Measurements from ENCODE around the gene C12orf42.
"Not testable (repeated sequence)": the region's sequence is repeated elsewhere in the genome, so short reads cannot be mapped to it uniquely, and the experiment has no call there.

Gene C12orf42

DNA sequence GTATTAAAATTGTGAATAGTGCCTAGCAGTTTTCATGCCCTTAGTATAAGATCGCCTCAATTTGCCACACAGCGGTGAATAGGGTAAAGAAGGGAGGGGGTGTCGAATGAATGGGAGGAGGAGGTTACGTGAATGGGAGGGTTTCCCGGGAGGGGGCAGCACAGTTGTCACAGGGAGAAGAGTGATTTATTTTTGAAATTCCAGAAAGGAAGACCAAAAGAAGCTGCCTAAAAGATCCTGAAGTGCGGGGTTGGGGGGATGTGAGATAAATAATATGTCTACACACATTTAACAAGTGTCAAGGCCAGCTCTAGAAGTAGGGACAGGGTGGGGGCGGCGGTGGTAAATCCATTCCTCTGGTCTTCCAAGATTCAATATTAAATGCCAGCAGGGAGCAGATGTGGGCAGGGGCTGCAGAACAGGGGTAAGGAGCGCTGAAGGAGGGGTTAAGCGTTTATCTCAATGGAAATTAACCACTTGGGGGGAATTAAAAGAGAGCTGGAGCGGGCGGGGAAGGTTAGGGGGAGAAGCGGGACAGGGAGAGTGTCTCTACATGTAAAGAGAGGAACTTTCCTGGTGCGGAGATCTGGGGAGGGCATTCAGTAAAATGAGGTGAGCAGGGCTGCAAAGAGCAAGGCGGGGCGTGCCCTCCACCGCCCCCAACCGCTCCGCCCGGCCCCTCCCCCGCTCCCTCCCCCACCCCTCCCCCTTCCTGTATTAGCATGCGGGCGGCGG lies 867 bp downstream of the C12orf42 start:
- no peak for DNase-seq (ENCODE audit: low spot score)

DNA sequence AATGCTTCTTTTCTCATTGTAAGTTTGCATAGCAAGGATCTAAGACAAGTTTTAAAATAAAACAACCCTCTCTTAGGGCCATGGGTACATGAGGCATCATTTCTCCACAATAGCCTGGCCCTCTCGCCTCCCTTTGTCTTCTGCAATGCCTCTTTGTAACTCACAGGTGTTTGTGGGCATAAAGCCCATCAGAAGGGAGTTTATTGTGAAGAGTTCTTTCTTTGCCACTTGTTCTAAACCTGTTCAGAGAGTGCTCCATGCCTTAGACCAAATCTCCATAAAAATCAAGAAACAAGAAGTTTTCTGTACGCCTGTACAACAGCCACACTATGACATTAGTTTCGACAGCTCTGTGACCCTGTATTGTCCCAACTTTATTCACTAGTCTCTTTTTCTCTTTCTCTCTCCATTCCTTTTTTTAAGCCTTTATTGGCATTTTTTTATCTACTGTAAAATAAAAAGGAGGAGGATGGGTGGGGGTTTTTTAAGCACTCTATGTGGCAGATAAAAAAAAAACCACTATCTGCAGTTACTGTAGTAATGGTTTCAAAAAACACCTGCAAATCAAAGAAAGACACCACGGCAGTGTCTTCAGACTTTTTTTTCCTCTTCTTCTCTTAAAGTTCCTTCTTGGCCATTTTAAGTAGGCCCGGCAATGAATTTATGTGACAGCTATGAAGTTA lies 1.6 kb downstream of the C12orf42 start:
- no peak for DNase-seq (ENCODE audit: low spot score)

DNA sequence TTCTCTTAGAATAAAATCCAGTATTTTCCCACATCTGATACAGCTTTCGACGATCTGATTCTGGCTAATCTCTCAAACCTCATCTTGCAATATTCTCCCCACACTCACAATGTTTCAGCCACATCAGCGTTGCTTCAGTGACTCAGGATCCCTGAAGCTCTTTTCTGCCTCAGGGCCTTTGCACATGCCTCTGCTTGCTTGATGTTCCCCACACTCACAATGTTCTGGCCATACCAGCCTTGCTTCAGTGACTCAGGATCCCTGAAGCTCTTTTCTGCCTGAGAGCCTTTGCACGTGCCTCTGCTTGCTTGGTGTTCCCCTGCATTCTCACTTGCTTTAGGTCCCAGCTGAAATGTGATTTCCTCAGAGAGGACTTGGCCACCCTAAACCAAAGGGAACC lies 2.6 kb downstream of the C12orf42 start:
- DNase-seq (ENCODE audit: low spot score) = no peak

- no peak for DNase-seq (ENCODE audit: low spot score)
Measured at GRCh38 chr12:103482365-103482764, 13.4 kb downstream of the C12orf42 start.

DNA sequence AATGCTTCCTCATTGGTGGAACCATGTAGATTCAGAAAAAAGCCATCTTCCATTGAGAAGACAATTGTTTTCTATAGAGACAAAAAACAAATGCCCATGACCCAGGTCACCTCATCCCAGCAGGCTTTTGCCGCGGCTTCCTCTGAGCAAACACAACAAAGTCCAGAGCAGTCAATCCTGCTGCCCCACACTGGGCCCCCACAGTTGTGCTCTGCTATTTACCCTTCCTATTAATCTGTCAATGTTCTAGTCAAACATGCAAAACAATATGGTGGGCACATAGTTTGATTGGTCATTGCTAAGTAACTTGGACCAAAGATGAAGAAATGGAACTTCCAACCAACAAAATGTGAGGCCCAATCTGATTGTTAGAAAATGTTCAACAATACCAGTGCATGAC lies 20.7 kb downstream of the C12orf42 start:
- DNase-seq (ENCODE audit: low spot score) = no peak

DNA sequence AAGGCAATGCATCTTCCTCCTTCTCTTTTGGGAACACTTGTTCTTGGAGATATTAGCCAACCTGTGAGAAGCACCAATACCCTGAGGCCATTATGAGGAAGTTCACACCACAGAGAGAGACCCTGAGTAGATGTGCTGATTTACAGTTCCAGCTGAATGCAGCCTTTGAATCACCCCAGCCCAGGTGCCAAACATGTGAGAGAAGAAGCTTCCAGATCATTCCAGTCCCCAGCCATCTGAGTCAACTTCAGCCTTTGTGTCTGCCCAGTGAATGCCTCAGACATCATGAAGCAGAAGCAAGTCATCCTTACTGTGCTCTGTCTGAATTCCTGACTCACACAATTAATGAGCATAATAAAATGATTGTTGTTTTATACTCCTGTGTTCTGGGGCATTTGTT lies 25.1 kb downstream of the C12orf42 start:
- DNase-seq (ENCODE audit: low spot score) = no peak

DNA sequence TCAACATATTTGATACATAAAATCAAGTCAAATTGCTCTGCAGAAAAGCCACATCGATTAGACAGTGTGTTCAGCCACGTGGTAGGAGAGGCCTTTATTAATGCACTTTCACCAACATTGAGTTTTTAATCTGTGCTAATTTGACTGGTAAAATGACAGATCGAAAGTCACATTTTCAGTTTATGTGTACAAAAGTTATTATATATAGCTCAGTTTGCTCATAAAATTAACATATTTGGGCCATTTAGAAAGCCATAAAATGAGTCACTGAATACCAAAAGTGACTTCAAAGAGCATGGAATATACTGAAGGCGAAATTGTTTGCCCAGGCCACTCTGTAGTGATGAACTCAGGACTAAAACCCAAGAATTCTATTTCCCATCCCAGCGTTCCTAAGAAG lies 26.0 kb downstream of the C12orf42 start:
- no peak for DNase-seq (ENCODE audit: low spot score)

DNA sequence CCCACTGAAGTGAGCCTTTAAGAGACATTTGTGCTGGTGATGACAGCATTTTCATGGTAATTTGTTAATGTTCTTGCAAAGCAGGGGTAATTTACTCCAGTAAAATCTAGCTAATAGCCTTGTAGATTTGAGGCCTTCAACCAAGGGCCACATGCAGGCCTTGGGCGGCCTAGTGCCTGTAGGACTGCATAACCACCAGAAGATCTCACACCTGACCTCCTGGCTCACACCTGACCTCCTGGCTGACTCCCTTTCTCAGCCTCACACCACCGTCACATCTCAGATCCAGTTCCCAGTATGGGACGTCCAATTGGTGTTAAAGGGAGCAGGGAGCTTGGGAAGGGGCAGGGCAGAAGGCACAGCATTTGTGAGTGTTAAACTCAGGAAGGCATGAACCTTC lies 26.9 kb downstream of the C12orf42 start:
- no peak for DNase-seq (ENCODE audit: low spot score)

DNA sequence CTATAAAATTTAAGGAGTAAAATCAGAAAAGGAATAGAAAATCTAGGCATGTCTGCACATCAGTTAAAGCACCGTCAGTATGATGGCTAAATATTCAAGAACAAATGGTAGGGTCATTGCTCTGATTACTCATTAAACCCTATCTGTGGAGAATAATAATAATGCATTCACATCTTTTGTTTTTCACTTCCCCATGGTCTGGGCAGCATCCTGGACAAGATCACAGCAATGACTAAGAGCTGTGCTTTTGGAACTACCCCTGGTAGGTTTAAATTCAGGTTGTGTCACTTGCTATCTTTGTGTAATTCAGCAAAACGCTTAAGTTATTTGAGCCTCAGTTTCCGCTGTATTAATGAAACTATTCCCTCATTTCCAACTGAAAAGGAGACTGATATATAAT lies 33.1 kb downstream of the C12orf42 start:
- DNase-seq (ENCODE audit: low spot score) = no peak

DNA sequence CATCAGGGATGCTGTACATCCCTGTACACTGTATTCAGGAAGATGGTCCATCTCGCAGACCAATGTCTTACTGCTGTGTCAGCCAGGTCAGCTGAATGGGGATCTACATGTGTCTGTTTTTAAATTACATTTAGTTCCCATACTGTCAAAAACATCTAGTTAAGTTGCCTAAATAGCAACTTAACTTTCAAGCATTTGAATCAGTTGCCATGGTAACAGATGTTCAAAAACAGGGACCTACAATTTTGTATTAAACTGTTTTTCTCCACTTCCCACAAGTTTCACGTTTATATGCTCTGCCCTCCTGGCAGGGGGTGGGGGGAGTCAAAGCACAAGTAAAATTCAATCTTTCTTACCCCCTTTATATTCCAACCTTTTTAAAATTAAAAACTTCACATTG lies 38.3 kb downstream of the C12orf42 start:
- DNase-seq (ENCODE audit: low spot score) = no peak

GRCh38 chr12:103456006-103456405 lies 39.8 kb downstream of the C12orf42 start:
- no peak for DNase-seq (ENCODE audit: low spot score)

DNA sequence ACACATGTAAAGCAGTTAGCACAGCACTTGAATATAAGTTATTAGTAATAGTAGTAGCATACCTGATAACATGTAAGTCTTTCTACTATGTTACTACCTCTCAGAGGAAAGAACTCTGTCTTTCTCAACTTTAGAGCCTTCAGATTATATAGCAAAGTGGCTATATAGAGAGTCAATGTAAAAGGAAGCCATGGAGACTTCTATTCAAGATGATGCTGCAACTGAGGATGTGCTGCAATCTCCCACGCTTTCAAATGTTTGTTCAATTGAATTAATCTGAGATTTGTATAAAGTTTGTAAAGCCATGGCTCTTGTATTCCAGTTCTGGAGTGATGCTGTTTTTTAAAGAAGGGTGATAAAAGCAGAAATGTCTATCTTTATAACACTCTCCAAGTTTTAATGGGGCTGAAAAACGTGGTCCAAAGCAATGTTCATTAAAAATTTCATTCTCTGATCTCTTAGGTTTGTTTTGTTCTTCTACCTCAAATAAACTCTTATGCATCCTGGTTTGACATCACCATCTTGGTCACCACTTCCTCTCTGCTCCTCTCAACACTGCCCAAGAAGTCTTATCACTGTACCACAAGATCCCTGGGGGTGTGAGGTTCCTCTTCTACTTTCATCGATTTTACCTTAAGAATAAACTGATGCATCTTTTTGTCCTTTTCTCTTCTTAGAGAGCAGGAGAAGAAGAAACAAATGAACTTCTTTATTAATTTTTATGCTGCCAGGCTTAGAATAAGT lies 40.6 kb downstream of the C12orf42 start:
- no peak for DNase-seq (ENCODE audit: low spot score)

DNA sequence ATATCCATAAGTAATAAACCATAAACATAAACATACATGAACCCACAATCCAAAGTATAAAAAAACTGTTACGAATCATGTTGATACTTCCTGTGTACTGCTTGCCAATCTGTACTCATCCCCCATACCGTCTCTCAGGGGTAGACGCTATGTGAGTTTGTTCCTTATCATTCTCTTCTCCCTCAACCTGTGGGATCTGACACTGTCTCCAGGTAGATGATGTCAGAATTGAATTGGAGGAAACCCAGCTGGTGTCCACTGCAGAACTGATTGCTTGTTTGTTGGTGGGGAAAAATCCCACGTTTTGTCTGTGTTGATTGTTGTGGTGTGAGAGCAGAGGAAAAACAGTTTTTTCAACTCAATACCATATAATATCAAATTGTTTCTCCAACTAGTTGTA lies 50.8 kb downstream of the C12orf42 start:
- DNase-seq (ENCODE audit: low spot score) = no peak

GRCh38 chr12:103442822-103443221 lies 52.9 kb downstream of the C12orf42 start:
- no peak for DNase-seq (ENCODE audit: low spot score)

GRCh38 chr12:103442182-103442555 lies 53.6 kb downstream of the C12orf42 start:
- no peak for DNase-seq (ENCODE audit: low spot score)

DNA sequence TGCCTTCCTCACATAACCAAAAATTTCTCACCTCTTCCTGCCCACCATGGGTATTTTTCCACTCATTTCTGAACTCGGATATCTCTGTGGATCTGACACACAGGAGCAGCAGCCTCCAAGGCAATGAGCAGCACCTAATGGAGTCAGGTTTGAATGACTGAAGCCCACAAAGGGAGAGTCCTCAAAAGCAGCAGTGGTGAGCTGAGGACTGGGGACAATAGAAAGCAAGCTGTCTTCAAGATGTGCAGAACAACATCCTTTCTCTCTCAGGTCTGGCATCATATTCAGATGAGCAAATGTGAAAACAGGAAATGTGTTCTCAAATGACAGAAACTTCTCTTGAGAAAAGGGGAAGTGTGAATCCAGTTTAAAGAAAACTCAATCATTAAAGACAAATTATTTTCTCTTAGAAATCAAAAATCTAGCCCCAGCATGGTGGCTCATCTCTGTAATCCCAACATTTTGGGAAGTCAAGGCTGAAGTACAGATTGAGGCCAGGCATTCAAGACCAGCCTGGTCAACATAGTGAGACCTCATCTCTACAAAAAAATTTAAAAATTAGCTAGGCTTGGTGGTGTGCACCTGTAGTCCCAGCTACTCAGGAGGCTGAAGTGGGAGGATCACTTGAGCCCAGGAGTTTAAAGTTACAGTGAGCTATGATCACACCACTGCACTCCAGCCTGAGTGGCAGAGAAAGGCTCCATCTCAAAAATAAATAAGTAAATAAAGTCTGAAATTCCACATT lies 54.2 kb downstream of the C12orf42 start:
- DNase-seq (ENCODE audit: low spot score) = no peak

DNA sequence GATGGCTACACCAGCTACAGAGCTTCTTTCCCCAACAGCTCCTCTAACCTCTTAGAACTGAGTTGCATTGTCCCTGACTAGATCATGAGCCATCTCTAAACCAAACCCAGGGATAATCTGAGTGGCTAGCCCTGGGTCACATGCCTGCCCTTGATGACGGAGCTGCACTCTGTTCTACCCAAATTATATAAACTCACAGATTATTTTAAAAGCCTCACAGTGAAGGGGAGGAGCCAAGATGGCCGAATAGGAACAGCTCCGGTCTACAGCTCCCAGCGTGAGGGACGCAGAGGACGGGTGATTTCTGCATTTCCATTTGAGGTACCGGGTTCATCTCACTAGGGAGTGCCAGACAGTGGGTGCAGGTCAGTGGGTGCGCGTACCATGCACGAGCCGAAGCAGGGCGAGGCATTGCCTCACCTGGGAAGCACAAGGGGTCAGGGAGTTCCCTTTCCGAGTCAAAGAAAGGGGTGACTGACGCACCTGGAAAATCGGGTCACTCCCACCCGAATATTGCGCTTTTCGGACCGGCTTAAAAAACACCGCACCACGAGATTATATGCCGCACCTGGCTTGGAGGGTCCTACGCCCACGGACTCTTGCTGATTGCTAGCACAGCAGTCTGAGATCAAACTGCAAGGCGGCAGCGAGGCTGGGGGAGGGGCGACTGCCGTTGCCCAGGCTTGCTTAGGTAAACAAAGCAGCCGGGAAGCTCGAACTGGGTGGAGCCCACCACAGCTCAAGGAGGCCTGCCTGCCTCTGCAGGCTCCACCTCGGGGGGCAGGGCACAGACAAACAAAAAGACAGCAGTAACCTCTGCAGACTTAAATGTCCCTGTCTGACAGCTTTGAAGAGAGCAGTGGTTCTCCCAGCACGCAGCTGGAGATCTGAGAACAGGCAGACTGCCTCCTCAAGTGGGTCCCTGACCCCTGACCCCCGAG lies 61.3 kb downstream of the C12orf42 start:
- not testable (repeated sequence) for DNase-seq (ENCODE audit: low spot score)

DNA sequence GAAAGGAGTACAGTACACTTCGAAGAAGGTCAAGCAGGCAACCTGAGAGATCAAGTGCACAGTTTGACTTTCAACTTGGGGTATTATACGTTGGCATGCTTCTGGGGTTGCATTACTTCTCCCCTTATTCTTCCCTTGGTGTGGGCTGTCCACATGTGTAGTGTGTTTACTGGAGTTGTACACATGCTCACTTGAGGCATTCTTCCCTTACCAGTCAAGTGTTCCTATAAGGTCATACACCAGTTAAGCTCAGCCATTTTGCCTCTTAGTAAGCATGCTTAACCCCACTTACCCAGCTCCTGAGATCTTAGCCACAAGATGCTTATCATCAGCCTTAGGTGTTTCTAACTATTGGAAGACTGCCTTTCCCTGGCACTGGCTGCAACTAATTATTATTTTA lies 63.8 kb downstream of the C12orf42 start:
- no peak for DNase-seq (ENCODE audit: low spot score)

DNA sequence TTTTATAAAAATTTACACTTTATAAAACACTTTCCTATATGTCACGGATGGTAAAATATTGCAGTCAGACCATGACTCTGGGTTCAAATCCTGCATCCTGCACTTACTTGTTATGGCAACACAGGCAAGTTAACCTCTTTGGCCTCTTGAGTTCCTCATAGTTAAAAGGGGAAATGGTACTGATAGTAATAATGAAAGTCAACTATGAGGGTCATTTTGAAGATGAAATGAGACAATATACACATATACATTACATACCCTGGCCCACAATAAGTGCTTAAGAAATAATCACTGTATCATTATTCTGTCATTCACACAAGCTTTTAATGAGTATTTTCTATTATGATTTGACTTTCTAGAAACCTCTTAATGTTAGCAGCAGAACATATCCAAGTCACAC lies 64.4 kb downstream of the C12orf42 start:
- no peak for DNase-seq (ENCODE audit: low spot score)

DNA sequence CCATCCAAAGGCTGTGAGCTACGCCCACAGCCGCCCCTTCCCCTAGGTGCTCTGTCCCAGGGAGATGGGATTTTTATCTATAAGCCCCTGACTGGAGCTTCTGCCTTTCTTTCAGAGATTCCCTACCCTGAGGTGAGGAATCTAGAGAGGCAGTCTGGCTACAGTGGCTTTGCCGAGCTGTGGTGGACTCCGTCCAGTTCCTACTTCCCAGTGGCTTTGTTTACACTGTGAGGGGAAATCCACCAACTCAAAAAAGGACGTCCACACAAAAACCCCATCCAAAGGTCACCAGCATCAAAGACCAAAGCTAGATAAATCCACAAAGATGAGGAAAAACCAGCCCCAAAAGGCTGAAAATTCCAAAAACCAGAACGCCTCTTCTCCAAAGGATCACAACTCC lies 70.1 kb downstream of the C12orf42 start:
- not testable (repeated sequence) for DNase-seq (ENCODE audit: low spot score)

DNA sequence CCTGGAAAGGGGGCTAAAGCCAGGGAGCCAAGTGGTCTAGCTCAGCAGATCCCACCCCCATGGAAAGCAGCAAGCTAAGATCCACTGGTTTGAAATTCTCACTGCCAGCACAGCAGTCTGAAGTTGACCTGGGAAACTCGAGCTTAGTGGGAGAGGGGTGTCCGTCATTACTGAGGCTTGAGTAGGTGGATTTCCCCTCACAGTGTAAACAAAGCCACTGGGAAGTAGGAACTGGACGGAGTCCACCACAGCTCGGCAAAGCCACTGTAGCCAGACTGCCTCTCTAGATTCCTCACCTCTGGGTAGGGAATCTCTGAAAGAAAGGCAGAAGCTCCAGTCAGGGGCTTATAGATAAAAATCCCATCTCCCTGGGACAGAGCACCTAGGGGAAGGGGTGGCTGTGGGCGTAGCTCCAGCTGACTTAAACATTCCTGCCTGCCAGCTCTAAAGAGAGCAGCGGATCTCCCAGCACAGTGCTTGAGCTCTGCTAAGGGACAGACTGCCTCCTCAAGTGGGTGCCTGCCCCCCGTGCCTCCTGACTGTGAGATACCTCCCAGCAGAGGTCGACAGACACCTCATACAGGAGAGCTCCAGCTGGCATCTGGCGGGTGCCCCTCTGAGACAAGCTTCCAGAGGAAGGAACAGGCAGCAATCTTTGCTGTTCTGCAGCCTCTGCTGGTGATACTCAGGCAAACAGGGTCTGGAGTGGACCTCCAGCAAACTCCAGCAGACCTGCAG lies 70.8 kb downstream of the C12orf42 start:
- DNase-seq (ENCODE audit: low spot score) = not testable (repeated sequence)
